H1 (cell line): ENCODE measurements around the gene ASH1L.

Experiments
- CTCF ChIP-seq, 3 experiments: IDR thresholded peaks; 1 replicate in 2 of 3; 2 replicates in 1 of 3; pipeline versions ENCODE4 v1.5.1 to v1.6.1; 2011; ENCODE audit warnings: low read length in 3 of 3, mild to moderate bottlenecking in 3 of 3, inconsistent platforms in 2 of 3, low read depth in 1 of 3, moderate library complexity in 1 of 3; ENCODE audit not compliant: insufficient read depth in 1 of 3; ENCODE audit errors: control extremely low read depth in 1 of 3
- POLR2A ChIP-seq, 2 experiments: IDR thresholded peaks; 1 replicate in 1 of 2; 2 replicates in 1 of 2; pipeline ENCODE4 v1.6.1; 2011; ENCODE audit warnings: low read depth in 2 of 2, low read length in 2 of 2, mild to moderate bottlenecking in 2 of 2; ENCODE audit errors: control extremely low read depth in 1 of 2
- POU5F1 ChIP-seq: IDR thresholded peaks from 2 replicates; pipeline ENCODE4 v1.6.1; 2011; ENCODE audit warnings: low read depth, mild to moderate bottlenecking, low read length, moderate library complexity
- ZNF274 ChIP-seq: IDR thresholded peaks from 2 replicates; pipeline ENCODE4 v1.7.0; 2012; ENCODE audit warnings: low read length, borderline replicate concordance; ENCODE audit errors: extremely low read depth

DNA sequence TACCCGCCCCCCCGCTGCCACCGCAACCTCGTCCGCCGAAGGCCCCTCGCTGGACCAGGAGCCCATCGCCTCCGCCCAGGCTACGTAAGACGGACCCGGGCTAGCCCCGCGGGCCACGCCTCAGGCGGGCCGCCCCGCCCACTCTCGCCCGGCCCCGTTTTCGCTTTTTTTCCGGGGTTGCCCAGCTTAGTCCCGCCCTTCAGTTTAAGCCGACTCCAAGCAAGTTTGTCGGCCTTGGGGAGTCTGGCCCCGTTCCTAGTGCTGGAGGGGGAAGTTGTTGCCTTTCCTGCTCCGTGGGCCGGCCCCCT is 238.9 kb downstream of the ASH1L start:
- TF ChIP-seq ZNF274 (no peak), POU5F1 (no peak), POLR2A (IDR thresholded peaks at IDR 0.05; ENCODE audit: control extremely low read depth in 1 of 2, low read depth in 2 of 2, low read length in 2 of 2) (no peak), CTCF (IDR thresholded peaks at IDR 0.05; ENCODE audit: control extremely low read depth in 1 of 3, insufficient read depth in 1 of 3, low read depth in 1 of 3, low read length in 3 of 3) (no peak)
